Measurements from ENCODE around the gene SPTBN5.

SPTBN5 gene

DNA sequence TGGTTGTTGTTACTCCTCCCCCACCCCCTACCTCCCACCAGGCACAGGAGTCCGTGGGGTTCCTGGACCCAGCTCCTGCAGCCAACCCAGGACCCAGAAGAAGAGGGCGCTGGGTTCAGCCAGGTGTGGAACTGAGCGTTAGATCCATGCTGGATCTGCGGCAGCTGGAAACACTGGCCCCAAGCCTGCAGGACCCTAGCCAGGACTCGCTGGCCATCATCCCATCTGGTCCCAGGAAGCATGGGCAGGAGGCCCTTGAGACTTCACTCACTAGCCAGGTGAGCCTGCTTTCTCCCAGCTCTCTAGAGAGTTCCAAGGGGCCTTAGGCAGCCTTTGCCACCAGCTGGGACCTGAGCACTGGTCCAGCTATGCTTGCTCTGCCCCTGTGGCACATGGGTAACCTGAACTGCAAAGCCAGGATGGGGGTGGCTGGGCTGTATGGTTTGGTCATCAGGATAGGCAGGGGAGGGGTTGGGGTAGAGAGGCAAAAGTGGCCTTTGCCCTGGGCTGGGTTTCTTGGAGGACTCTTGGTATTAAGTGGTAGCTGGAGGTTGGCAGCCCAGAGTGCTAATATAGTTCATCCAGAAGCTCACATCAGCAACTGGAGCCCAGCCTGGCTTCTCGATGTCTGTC lies 72.9 kb downstream of the SPTBN5 start:
- no peak for DNase-seq

DNA sequence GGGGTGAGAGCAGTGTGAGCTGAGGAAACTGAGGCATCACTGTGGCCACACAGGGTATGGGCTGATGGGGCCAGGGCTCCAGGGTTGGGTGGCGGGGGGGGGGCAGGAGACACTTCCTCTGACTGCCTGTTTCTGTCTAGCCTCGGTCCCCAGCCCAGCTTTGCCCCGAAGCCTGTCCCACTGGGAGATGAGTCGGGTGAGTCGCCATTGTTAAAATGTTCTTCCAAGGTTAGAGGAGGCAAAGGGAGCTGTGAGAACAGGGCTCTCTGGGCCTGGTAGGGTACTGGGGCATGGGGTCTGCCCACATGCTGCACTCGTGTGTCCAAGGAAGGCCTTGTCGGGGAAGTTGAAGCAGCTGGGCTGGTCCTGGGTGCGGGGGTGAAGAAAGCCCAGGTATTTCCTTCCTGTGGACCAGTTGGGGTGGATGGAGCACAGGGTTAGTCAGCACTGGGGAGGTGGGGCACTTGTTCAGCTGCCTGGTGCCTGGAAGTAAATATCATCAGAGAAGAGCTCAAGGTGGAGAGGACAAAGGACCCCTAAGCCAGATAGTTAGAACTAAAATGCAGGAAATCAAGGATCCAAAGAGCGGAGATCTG lies 74.3 kb downstream of the SPTBN5 start:
- DNase-seq = no peak

DNA sequence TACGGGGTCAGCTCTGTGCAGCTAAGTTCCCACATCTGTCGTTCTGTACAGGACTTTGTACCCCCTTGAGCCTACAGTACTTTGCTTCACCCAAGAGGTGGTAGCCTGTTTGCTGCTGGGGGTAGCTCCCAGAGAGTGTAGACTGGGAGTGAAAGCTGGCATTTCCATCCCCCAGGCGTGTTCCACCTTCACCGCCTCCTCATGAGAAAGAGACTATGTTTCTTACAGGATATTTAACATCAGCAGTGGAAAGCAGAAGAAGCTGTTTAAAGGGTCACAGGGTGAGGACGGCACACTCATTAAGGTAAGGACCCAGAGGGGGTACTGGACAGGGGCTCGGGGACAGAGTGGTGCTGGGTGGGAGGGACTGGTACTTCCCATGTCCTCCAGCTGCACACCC lies 76.1 kb downstream of the SPTBN5 start:
- no peak for DNase-seq

DNA sequence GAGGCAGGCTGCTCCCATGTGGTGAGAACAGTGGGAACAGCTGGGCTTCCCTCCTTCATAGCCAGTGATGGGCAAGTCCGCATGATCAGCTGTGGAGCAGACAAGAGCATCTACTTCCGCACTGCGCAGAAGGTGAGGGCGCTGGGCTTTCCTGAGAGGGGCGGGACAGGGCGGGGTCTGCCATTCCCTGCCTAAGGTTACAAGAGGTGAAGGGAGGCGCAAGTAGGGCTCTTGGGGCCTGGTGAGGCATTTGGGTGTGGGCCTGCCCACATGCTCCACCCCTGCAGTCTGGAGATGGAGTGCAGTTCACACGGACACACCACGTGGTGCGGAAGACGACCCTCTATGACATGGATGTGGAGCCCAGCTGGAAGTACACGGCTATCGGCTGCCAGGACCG lies 76.5 kb downstream of the SPTBN5 start:
- no peak for DNase-seq

GRCh38 chr15:41816788-41817187 lies 77.1 kb downstream of the SPTBN5 start:
- no peak for DNase-seq

- no peak for DNase-seq
These were observed 79.3 kb downstream of the SPTBN5 start for GRCh38 chr15:41814534-41814933.

- no peak for DNase-seq
These were observed 80.4 kb downstream of the SPTBN5 start for GRCh38 chr15:41813426-41813825.

GRCh38 chr15:41812820-41813375 lies 81.0 kb downstream of the SPTBN5 start:
- no peak for DNase-seq

DNA sequence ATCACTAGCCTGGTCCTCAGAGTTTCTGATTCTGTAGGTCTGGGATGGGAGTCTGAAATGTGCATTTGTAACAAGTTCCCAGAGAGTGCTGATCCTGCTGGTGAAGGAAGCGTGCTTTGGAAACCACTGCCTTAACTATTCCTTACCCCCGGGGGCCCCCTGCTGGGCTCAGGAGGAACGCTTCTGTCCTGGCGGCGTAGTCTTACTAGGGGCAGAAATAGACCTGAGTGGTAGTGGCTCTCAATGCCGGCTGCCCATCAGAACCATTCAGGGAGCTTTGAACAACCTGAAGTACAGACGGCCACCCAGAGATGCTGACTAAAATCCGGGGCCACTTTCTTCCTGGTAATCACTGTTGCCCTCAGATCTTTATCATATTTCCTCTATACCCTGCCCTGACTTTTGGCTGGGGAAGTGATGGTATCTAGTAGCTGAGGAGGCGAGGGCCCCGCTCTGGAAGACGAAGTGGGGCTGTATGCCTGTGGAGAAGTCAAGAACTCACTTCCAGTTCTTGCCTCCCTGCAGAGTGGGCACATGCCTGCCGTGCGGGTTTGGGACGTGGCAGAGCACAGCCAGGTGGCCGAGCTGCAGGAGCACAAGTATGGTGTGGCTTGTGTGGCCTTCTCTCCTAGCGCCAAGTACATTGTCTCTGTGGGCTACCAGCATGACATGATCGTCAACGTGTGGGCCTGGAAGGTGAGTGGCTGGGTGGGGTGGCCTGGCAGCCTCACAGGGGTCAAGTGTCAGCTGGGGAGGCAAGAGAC lies 82.2 kb downstream of the SPTBN5 start:
- DNase-seq = peak; percentile 63

- no peak for DNase-seq
These were observed 83.0 kb downstream of the SPTBN5 start for GRCh38 chr15:41810651-41811431.

DNA sequence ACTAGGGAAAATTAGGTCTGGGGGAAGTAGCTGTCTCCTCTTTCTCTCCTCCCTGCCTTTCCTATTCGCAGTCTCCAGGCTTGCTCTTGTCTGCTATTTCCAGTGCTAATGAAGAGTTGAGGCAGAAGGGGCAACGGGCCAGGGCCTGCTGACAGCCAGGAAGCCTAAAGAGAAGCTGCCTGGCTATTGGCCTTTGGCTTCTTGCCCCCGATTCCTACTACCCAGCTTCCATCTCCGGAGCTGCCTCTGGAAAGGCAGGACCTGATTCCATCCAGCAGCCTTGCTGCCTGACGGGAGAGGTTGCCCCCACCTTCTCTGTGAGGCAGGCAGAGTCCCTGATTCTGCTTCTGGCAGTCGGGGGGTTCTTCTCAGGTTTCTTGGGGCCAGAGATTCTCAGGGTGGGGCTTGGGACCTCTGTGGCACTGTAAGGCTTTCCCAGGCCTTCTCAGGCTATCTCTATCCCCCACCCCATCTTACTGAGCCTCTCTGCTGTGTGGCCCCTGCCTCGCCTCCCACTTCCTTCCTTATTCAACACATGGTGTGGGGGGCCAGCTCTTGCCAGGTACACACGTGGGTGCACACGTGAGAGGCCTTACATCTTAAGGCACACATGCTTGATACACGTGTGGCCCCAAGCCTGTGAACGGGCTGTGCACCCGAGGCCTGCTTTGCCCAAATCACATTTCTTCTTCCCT lies 84.2 kb downstream of the SPTBN5 start:
- no peak for DNase-seq

- DNase-seq = no peak
These were observed 84.7 kb downstream of the SPTBN5 start for GRCh38 chr15:41809121-41809520.

GRCh38 chr15:41806291-41807181 lies 87.3 kb downstream of the SPTBN5 start:
- no peak for DNase-seq

DNA sequence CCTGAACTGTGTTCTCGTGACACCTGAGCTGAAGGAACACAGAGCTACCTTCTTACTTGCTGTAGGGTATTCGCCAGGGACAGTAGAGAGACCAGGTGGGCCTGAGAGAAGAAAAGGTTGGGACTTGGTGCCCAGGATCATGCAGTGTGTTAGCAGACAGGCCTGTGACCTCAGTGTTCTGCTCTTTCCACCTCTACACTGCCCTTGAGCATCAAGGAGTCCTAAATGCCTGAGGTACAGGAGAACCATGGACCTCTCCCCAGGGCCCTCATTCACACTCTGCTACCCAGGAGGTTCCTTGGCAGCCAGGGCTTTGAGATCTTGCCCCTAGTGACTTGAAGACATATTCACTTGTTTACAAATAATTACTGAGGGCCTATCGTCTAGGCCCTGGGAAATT lies 88.1 kb downstream of the SPTBN5 start:
- no peak for DNase-seq

- no peak for DNase-seq
These were observed 88.8 kb downstream of the SPTBN5 start for GRCh38 chr15:41804916-41805666.

- no peak for DNase-seq
These were observed 89.5 kb downstream of the SPTBN5 start for GRCh38 chr15:41804361-41804760.

DNA sequence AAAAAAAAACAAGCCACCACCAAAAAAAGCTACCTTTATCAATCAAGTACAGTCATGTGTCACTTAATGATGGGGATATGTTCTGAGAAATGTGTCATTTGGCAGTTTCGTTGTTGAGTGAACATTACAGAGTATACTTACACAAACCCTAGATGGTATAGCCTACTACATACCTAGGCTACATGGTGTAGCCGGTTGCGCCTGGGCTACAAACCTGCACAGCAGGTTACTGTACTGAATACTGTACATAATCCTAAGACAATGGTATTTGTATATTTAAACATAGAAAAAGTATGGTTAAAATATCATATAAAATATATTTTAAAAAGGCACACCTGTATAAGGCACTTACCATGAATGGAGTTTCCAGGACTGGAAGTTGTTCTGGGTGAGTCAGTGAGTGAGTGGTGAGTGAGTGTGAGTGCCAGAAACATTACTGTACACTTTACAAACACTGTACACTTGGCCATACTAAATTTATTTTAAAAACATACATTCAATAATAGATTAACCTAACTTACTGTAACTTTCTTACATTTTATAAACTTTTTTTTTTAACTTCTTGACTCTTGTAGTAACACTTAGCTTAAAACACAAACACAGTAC lies 91.9 kb downstream of the SPTBN5 start:
- no peak for DNase-seq

DNA sequence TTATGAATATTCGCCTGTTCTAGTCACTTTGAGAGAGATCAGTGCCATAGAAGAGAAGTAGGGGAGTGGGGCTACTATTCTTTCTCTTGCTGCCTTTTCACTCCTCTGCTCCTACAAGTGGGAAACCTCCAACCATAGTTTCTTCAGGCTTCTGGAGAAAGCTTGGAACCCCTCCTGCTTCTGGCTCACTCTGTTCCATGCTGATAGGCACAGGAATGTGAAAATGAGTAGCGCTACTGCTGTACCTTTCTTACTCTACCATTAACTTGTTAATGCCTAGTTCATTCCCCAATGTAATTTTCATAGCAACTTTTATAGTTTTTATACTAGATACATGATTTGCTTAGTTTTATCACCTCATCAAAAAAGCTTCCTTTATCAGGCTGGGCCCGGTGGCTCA lies 92.7 kb downstream of the SPTBN5 start:
- DNase-seq = no peak

DNA sequence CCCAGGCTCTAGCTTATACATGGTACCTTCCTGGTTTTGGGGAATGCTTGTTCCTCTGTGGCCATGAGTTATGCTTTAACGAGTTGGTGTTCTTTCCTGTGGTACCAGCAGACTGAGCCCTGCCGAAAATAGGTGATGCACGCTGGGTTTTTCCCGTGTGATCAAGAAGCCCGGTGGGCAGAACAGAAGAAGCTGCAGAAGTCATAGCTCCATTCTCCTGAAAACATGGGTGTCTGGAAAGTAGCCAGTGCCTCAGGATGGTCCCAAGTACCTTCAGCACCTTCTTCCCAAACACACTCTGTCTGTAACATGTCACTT lies 94.4 kb downstream of the SPTBN5 start:
- DNase-seq = no peak
